ENCODE results near the gene MAGED1.

The MAGED1 gene

DNA sequence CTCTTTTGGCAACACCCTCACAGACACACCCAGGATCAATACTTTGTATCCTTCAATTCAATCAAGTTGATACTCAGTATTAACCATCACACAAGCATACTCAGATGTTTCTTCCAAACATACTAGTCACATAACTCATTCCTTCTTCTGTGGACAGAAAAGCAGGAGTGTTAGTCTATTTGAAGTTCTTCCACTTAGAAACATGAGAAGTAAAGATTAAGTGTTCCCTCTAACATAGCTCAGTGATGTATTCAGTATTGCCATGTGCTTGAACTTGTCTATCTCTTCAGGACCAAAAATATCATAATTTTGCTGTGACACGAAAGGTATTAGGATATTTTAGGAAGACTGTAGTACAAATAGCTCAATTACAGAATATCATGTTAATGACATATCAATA lies 25.8 kb upstream of the MAGED1 start:
- no peaks in the 10 kb centered on the region for H3K4me1 ChIP-seq

DNA sequence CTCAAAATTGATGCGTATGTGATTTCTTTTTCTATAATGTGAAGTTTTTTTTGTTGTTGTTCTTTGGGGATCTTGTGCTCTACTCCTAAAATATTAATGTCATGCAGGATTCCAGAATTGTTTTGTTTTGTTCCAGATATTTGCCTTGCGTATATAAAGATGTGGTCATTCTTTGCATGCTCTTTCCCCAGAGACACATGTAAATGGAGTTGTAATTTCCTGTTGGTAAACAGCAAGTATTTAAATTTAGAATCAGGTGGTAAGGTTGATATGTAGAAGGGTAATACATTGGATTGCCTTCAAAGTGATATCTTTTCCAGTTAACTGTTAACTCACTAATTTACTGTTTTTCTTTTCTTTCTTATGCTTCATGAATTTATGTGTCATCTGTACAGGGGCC lies 23.1 kb upstream of the MAGED1 start:
- H3K27ac ChIP-seq = no peak overlapping the region
- H3K27me3 ChIP-seq = no peaks in the 10 kb centered on the region
- DNase-seq = no peak
- no peak overlapping the region for H3K4me3 ChIP-seq
- TF ChIP-seq CTCF (IDR thresholded peaks at IDR 0.05) = no peak
- intact Hi-C loops (cut with DNase I; ENCODE audit: low total_unique reads) = no loop called here
- H3K4me1 ChIP-seq = no peaks in the 10 kb centered on the region
- H3K9me3 ChIP-seq = no peaks in the 10 kb centered on the region
- H3K36me3 ChIP-seq = no peaks in the 10 kb centered on the region

More for the DNA sequence above, 25.8 kb upstream of the MAGED1 start:
- H3K4me3 ChIP-seq = no peak overlapping the region
- no peaks in the 10 kb centered on the region for H3K27me3 ChIP-seq
- no peak for TF ChIP-seq CTCF (IDR thresholded peaks at IDR 0.05)
- no peaks in the 10 kb centered on the region for H3K36me3 ChIP-seq
- intact Hi-C loops (cut with DNase I; ENCODE audit: low total_unique reads) = no loop called here
- H3K9me3 ChIP-seq = no peaks in the 10 kb centered on the region
- no peak overlapping the region for H3K27ac ChIP-seq
- no peak for DNase-seq

GRCh38 chrX:51874123-51874522 lies 19.3 kb upstream of the MAGED1 start:
- Histone ChIP-seq H3K4me1 (no peaks in the 10 kb centered on the region), H3K27ac (no peak overlapping the region), H3K27me3 (no peaks in the 10 kb centered on the region), H3K36me3 (no peaks in the 10 kb centered on the region), H3K4me3 (no peak overlapping the region), H3K9me3 (no peaks in the 10 kb centered on the region)
- intact Hi-C loops (cut with DNase I; ENCODE audit: low total_unique reads) = no loop called here
- no peak for DNase-seq
- TF ChIP-seq CTCF (IDR thresholded peaks at IDR 0.05) = no peak

DNA sequence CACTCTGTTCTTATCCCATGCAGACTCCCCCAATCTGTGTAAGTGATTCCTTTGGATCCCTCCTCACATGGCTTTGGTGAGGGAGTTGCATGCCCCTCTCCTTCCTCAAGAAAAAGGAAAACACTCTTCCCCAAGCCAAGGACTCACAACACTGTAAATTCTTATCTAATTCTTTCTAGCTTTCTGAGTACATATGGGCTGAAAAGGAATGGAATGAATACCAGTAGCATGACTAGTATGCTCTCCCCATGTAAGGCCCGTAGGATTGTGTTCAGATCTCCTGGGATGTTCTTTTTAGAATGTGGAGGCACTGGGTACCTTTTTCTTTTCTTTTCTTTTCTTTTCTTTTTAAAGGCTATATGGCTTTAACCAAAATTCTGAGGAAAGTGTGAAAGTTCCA lies 17.0 kb upstream of the MAGED1 start:
- no peaks in the 10 kb centered on the region for H3K4me1 ChIP-seq
- TF ChIP-seq CTCF (IDR thresholded peaks at IDR 0.05) = no peak
- intact Hi-C loops (cut with DNase I; ENCODE audit: low total_unique reads) = no loop called here
- no peaks in the 10 kb centered on the region for H3K36me3 ChIP-seq
- no peak overlapping the region for H3K4me3 ChIP-seq
- DNase-seq = no peak
- H3K27ac ChIP-seq = no peak overlapping the region
- no peaks in the 10 kb centered on the region for H3K9me3 ChIP-seq
- no peaks in the 10 kb centered on the region for H3K27me3 ChIP-seq

DNA sequence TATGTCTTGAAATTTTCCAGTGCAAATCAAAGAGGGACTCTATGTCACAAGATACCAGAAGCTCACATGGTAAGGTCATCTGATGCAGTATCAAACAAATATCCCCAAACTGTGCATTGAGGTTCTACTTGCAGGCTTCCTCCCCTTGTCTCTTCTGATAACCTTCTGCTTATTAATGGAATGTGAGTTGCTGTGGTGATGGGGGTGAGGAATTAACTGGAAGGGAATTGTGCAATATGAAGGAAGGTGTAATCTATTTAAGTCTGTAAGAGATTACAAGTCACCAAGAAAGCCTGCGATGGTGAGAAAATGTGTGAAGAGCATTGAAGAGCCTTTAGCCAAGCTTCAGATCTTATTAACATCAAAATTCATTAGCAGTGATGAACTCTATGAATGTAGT lies 15.4 kb upstream of the MAGED1 start:
- Histone ChIP-seq H3K36me3 (no peaks in the 10 kb centered on the region), H3K4me3 (no peak overlapping the region), H3K27ac (no peak overlapping the region), H3K27me3 (no peaks in the 10 kb centered on the region), H3K9me3 (no peaks in the 10 kb centered on the region), H3K4me1 (no peaks in the 10 kb centered on the region)
- TF ChIP-seq CTCF (IDR thresholded peaks at IDR 0.05) = no peak
- no peak for DNase-seq
- intact Hi-C loops (cut with DNase I; ENCODE audit: low total_unique reads) = no loop called here

- no peaks in the 10 kb centered on the region for H3K36me3 ChIP-seq
- TF ChIP-seq CTCF (IDR thresholded peaks at IDR 0.05) = no peak
- no peak overlapping the region for H3K4me3 ChIP-seq
- no peak overlapping the region for H3K27ac ChIP-seq
- no peak for DNase-seq
- intact Hi-C loops (cut with DNase I; ENCODE audit: low total_unique reads) = no loop called here
- H3K27me3 ChIP-seq = no peaks in the 10 kb centered on the region
- H3K4me1 ChIP-seq = peaks cover 0 to 10% (median 5%) of the 10 kb centered on the region in 4 donors
- no peaks in the 10 kb centered on the region for H3K9me3 ChIP-seq
These were observed 3.6 kb upstream of the MAGED1 start for GRCh38 chrX:51889851-51890250.

All from tibial artery (tissue), 4 donors.